22Rv1 (cell line): ENCODE measurements around the gene PHACTR1.

ENCODE experiments used
- ZFX ChIP-seq: fragments of 450-650 bp; IDR thresholded peaks from 2 replicates; pipeline ENCODE4 v1.6.1; 2017; ENCODE audit warnings: antibody characterized with exemption, borderline replicate concordance
- TF ChIP-seq, protein P1 (sequence below): fragments of 450-650 bp; IDR thresholded peaks from 2 replicates; pipeline ENCODE4 v1.5.1; 2017; ENCODE audit warnings: mild to moderate bottlenecking

DNA sequence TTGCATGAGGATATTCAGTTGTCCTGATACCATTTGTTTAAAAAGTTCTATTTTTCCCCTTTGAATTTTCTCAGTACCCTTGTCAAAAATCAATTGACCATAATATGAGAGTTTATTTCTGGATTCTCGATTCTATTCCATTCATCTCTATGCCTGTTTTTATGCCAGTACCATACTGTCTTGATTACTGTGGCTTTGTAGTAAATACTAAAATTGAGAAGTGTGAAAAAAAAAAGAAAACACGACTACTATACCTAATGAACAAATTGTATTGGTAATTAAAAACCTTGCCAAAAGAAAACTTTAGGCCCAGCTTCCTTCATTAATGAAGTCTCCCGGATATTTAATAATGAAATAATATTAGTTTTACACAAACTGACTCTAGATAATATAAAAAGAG, 426.0 kb downstream of the PHACTR1 start:
- TF ChIP-seq, protein P1, sequence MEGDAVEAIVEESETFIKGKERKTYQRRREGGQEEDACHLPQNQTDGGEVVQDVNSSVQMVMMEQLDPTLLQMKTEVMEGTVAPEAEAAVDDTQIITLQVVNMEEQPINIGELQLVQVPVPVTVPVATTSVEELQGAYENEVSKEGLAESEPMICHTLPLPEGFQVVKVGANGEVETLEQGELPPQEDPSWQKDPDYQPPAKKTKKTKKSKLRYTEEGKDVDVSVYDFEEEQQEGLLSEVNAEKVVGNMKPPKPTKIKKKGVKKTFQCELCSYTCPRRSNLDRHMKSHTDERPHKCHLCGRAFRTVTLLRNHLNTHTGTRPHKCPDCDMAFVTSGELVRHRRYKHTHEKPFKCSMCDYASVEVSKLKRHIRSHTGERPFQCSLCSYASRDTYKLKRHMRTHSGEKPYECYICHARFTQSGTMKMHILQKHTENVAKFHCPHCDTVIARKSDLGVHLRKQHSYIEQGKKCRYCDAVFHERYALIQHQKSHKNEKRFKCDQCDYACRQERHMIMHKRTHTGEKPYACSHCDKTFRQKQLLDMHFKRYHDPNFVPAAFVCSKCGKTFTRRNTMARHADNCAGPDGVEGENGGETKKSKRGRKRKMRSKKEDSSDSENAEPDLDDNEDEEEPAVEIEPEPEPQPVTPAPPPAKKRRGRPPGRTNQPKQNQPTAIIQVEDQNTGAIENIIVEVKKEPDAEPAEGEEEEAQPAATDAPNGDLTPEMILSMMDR = no peak
- no peak for TF ChIP-seq ZFX
